RKO (cell line): ENCODE data around the gene ARIH2.
"Not testable (repeated sequence)": the region's sequence is repeated elsewhere in the genome, so short reads cannot be mapped to it uniquely, and the experiment has no call there.

Experiments used
- DNase-seq: peaks from one replicate; pipeline ENCODE4 v3.0.0-alpha.2; 2016; ENCODE audit warnings: low spot score

Gene ARIH2

DNA sequence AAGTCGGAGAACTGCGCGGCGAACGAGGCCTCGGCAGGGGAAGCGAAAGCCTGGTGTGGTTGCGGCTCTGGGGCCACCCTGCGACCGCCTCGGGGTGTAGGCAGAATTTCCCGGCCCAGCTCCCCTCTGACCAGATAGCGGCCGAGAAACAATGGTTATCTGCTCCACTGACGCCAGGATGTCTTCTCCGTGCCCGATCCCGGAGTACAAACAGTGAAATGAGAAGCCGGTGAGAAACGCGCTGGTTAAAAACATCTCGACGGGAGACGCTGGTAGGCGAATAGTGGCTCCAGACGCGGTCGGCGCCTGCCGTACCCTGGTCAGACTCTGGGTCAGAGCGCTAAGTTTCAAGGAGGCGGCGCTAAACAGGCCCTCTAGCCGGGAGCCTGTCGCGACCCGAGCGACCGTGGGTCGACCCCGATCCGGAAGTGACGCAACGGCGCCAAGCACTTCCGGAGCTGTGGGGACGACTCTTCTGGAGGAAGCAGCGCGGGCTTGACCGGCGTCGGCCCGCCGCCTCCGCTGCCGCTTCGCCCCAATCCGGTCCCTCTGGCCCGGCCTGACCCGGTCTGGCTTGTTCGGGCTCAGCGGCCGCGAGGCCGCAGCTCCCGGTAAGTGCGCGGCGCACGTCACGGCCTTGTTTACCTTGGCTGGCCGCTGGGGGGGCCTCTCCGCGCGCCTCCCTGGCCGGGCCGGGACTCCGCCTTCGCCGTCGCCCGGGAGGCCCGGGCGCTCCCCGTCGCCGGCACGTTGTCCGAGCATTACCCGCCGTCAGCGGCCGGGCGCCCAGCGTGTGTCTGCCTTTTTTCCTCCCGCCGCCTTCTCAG, at the start of gene ARIH2:
TSS of gene ARIH2 (plus strand) at position 455 of the 827 bp plus-strand sequence. CDS start 8,717 bp downstream, outside the sequence.
- peak; percentile 94 for DNase-seq

DNA sequence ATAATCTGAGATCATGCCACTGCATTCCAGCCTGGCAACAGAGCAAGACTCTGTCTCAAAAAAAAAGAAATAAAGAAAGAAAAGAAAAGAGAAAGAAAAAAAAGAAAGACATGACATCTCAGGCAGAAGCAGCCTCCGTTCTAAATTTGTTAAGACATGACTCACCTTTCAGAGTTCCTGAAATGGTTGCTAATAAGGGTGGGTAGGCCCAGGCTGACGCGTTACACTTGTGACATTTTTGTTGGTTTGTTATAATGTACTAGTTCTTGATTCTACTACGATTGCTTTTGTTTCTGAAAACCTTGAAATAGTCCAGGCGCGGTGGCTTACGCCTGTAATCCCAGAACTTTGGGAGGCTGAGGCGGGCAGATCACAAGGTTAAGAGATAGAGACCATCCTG, 41.0 kb upstream of the ARIH2 start:
- no peak for DNase-seq

DNA sequence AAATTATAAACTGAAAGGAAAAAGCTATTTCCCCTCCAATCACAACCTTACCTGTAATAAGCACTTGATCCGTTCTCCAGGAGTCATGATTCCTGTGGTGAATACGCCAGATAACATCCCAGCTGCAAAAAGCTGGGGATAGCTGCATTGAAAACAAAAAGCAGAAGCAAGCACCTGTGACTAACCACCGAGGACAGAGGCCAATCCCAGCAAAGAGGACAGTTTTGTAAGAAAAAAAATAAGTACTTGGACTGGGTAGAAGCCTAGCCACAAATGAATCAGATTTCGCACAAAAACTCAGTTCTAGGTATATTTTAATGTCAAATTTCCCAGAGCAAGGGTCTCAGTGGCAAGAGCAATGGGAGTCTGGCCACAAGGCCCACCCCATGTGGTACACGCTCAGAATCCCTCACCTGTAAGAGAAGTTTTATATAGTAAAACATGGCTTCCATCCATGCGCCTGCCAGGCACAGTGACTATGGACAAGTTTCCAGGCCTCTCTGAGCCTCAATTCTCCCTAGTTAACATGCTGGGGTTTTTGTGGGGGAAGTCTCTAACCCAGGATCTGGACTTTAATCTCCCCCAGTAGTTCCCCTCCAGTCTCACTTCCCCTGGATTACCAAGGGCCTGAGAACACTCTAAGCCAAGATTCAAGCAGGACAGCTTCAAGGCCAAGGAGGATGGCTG, 39.2 kb upstream of the ARIH2 start:
- DNase-seq, result no peak

DNA sequence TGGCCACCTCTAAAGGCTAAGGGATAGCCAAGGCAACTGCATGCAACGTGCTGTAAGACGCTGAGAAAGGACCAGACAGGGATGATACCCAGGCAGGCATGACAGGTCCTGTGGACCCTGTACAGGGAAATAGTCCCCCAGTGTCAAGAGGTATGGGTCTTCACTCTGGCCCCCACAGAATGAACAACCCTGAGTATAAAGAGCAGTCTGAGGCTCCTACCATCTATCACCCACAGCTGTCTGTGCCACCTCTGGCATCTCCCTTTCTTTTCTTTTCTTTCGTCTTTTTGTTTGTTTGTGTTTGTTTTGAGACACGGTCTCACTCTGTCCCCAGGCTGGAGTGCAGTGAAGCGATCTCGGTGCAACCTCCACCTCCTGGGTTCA, 38.7 kb upstream of the ARIH2 start:
- DNase-seq, result no peak

DNA sequence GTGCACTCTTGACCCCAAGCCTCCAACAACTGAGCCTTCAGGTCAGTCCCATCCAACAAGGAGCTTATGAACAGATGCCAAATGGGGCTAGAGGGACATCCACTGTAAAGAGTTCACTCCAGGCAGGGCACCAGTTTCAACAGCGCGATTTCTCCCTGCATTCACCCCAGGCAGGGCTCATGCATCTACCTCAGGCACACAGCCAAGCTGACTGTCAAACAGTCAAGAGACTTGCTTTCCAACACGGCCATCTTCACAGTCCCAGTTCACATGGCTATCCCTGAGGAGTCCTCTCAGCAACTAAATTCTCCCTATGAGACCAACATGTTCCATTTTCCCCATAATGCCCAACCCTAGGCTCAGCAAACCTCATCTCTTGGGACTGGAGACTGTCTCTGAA, 37.6 kb upstream of the ARIH2 start:
- DNase-seq, result no peak

DNA sequence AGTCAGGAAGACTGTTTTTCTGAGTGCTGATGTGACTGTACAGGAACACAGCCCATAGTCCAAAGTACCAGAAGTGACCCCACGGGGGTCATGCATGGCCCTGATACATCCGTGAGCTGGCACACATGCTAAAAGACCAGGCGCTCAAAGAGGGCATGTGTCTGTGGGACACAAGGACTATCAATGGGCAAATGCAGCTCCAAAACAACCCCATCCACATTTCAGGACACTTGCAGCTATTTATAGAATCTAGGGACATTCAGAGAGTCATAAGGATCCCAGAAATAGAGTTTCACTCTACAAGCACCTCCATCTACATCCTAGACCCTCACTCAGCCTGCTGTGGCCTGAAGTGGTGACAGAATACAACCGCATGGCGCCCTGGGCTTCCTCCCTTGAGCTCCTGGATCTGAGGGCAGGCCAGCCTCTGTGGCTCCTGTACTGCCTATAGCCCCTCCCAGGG, 37.0 kb upstream of the ARIH2 start:
- DNase-seq, result no peak

DNA sequence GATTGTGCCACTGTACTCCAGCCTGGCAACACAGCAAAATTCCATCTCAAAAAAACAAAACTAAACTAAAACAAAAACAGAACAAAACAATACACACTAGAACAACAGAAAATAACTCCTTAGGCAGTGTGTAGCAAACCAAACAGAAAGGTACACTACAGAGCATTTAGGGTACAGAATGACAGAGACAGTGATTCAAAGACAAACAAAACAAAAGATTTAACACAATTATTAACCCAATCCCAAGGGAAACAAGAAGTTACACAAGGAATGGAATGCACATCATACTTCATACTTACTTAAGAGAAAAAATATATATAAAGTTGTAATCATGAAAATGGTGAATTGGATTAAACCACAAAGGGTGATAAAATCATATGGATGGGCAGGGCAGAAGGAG, 32.9 kb upstream of the ARIH2 start:
- no peak for DNase-seq

DNA sequence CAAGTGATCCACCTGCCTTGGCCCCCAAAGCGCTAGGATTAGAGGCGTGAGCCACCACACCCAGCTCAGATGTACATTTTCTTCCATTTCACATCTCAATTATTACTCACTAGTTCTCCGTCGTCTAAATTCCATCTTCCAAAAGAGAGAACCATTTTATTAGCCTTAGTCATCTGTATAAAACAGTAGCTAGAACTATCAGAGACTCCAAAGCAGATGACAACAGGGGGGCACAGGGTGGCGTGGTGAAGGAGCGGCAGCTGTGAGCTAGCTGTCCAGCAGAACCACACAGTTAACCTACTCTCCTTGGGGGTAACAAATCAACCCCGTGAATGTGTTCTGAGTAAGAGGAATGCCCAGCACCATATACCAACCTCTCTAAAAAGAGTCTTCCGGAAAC, 27.0 kb upstream of the ARIH2 start:
- DNase-seq, result no peak

DNA sequence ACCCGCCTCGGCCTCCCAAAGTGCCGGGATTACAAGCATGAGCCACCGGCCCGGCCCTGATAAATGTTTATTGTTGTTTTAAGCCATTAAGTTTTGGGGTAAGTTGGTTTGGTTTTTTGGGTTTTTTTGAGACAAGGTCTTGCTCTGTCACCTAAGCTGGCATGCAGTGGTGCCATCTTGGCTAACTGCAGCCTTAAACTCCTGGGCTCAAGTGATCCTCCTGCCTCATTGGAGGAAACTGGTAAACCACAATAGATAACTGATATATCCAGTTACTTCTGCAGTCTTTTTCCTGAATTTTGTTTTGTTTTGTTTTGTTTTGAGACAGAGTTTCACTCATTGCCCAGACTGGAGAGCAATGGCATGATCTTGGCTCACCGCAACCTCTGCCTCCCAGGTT, 24.1 kb upstream of the ARIH2 start:
- no peak for DNase-seq

DNA sequence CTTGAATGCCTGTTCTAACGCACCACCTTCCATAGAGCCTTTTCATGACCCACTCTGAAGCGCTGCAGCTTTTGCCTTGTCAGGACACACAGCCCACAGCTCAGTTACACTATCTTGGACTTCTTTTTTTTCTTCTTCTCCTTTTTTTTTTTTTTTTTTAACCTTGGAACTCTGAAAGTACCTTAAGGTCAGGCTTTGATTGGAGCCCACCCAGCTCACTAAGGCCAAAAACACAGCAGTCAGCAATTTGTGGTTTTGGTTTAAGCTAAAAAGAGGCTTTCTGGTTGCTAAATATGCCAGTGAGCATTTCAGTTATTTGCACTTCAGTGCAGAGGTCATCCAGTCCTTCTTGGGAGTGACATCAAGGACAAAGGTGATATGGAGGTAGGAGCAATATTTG, 21.7 kb upstream of the ARIH2 start:
- no peak for DNase-seq

DNA sequence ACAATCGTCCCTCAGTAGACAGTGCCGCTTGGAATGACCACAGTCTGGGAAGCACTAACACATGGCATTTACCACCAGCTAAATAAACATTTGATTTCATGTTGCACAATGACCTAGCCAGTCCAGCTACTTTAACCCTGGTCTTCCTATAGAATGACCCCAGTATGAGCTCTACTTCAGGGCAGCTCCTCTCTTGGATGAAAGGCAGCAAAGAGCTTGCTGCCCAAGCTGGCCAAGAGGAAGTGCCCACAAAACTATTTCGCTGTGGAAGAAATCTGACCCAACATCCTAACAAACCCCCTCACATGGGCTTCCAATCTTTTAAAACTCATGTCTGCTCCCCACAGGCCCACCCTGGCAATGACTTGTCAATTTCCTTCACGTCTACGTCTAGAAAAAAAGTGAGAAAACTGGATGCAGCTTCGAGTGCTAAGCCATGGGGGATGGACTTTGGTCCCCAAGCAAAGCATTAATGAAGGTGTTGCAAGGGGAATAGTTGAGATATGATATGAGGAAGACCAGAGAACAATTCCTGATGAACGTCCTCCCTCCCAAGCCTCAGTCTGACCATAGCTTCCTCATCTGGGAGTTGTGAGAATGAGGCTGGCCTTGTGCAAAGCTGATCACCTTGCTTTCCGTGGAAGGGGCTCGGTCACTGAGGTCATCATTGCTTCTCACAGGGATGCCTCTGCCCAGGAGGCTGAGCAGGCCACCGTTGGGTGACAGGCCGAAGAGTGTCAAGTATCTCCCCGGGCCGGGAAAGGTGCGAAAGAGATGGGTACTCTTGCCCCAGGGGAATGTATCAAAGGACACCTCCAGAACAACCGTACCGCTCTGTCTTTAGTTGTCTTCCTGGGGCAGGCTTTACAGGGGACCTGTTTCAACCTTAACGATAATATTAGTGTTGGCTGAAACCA, 20.9 kb upstream of the ARIH2 start:
- DNase-seq, result no peak

DNA sequence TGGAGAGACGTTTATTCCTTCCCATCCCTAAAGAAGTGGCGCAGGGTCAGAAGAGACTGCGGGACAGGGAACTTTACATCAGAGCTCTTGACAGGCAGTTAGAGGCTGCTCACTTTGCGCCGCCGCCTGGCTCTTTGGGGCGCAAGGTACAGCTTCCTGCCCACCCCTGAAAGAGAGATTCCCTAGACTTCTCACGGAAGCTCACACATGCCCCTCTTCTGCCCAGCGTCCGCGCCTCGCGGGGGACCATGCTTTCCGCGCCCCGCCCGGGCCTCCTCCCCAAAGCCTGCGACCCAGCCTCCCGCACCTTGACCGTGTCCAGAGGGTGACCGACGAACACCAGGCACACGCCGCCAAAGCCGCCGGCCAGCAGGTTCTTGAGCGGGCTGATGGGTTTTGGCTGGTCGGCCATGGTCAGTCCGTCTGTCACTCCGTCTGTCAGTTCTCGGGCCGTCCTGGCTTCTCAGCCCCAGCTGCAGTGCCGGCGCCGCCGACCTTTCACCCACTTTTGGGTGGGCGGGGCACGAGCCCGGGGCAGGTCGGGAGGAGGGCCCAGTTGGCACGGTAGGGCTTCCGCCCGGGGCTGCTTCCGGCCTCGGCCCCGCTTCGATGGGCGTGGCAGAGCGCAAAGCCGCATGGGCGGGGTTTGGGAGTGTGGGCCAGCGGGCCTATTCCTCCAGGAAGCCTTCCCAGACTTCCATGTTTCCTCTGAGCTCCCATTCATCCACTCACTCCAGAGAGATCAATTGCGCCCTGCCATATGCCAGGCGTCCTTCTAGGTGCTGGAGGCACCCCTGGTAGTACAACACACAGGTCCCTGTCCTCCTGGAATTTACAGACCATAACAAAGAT, 20.0 kb upstream of the ARIH2 start, which contains the start of gene SLC25A20:
TSS of gene SLC25A20 (minus strand) at position 500 of the 852 bp plus-strand sequence. CDS start at position 412, 88 bp downstream.
- DNase-seq, result peak; percentile 92

DNA sequence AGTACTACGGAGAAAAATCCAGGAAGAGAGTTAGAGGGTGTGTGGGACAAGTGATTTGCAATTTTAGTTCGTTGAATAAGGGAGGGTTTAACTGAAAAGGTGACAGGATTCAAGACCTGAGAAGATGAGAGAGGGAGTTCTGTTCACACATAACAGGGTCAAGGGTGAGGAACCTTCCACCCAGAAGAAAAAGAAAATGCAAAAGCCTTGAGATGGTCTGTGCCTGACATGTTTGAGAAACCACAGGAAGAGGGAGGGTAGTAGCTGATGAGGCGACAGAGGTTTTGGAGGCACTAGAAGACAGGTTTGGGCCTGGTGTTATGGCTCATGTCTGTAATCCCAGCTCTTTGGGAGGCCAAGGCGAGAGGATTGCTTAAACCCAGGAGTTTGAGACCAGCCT, 19.4 kb upstream of the ARIH2 start:
- no peak for DNase-seq

DNA sequence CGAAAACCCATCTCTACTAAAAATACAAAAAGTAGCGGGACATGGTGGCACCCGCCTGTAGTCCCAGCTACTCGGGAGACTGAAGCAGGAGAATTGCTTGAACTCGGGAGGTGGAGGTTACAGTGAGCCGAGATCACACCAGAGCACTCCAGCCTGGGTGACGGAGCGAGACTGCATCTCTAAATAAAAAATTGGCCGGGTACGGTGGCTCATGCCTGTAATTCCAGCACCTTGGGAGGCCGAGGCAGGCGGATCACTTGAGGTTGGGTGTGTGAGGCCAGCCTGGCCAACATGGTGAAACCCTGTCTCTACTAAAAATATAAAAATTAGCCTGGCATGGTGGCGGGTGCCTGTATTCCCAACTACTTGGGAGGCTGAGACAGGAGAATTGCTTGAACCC, 11.6 kb upstream of the ARIH2 start:
- DNase-seq, result not testable (repeated sequence)

DNA sequence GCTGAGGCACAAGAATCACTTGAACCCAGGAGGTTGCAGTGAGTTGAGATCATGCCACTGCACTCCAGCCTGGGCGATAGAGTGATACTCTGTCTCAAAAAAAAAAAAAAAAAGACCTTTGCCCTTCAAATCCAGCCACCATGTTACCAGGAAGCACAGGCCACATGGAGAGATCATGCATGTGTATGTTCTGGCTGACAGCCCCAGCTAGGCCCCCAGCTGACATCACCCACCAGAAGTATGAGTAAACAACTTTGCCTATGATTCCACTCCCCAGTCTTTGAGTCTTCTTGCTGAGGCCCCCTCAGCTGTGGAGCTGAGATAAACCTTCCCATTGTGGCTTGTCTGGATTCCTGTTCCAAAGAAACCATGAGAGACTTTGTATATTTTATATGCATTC, 3.3 kb upstream of the ARIH2 start:
- DNase-seq, result no peak

DNA sequence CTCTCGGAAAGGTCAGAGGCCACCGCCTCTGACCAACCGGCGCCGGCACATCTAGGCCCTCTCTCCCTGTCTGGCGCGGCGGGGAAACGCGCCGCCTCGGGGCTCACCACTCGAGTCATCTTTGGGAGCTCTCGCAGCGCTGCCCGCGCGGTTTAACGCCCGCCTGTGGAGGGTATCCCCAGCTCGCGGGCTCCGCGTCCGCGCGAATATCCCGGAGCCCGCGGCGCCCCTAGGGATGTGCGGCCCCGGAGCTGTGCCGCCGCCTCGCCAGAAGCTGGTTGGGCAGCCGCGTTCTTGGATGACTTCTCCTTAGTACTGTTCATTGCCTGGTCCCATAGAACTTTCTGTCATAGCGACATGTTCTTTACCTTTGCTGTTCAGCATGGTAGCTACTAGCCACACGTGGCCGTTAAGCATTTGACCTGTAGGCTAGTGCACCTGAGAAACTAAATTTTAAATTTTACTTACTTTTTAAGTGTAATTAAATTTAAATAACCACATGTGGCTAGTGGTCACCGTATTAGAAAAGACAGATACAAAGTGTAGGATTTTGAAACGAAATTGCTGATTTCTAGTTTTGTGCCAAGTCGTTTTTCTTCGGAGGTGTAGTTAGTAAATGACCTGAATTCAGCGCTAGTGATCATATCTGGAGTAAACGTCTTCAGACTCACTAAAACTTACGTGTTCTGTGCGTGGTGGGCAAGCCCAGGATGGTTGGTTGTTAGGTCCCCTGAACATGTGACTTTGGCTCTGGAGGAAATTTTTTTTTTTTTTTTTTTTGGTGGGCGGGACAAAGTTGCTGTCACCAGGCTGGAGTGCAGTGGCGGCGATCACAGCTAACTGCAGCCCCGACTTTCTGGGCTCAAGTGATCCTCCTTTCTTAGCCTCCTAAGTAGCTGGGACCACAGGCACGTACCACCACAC, 835 bp downstream of the ARIH2 start:
- DNase-seq, result peak; percentile 82

DNA sequence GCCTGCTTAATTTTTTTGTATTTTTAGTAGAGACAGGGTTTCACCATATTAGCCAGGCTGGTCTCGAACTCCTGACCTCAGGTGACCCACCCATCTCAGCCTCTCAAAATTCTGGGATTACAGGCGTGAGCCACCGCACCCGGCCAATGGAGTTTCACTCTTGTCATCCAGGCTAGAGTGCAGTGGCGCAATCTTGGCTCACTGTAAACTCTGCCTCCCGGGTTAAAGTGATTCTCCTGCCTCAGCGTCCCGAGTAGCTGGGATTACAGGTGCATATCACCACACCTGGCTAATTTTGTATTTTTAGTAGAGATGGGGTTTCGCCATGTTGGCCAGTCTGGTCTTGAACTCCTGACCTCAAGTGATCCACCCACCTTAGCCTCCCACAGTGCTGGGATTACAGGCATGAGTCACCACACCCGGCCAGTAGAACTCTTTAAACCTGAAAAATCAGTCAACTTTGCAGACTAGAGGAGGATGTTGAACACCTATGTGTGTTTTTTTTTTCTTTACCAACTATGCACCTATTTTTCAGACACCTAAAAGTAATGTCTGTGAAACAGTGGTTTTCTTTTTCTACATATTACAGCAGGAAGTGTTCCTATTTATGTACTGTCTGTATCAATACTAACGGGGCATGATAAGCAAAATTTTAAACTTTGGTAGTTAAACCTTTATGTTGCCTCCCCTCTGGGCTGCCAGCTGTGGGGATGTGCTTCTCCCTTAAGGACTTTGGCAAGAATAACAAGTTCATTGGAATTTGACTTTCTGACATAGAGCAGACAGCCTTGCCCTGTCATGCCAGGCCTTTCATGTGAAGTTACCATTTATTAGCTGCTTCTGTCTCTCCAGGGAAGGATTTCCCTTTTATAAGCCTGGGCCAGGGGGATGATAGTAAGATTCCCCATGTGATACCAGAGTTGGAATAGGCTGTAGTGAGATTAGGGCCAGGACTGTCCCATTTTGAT, 8.1 kb downstream of the ARIH2 start:
- DNase-seq, result no peak

DNA sequence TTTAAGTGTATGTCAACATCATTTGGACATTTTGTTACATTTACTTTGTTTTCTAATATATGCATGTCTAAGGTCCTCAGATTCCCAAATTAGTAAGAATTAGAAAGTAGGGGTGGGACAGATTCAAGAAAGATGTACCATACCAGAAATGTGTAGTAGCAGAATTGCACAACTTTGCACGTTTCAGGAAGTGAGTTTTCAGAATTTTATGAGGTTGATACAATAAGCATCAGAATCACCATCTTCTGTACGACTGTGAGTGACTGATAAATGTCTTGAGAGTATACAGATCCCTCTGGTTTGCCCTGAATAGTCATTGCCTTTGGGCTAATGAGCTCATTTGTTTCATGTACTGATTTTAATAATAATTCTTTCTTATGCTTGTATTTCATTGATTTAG, 9.3 kb downstream of the ARIH2 start:
- peak; percentile 29 for DNase-seq

DNA sequence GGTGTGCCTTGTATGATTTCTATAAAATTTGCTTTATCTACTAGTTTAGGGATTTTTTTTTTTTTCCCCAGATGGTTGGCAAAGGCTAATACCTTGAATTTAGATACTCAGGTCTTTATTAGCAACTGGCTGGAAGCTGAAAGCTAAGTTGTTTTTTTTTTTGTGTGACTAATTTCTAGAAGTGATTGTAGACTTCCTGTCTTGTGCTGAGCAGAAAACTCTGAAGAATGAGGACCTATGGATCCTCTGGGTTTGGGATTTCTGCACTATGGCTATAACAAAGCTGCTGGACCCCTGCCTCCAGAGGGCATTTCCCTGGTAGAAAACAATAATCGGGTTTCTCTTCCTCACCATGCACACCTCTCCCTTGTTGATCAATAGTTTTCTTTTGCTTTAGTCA, 10.0 kb downstream of the ARIH2 start:
- DNase-seq, result no peak
